C4-2B (cell line): ENCODE measurements around the gene STC2.
A peak's percentile ranks its signal among the peaks of the same experiment; 100 is the strongest.

ENCODE experiments used
- ZFX ChIP-seq: fragments of 450-650 bp; IDR thresholded peaks from 2 replicates; pipeline ENCODE4 v1.6.1; 2017
- TF ChIP-seq, protein P1 (sequence below): fragments of 450-650 bp; conservative IDR thresholded peaks from 2 replicates; pipeline ENCODE4 v1.5.1; 2017; ENCODE audit warnings: mild to moderate bottlenecking

DNA sequence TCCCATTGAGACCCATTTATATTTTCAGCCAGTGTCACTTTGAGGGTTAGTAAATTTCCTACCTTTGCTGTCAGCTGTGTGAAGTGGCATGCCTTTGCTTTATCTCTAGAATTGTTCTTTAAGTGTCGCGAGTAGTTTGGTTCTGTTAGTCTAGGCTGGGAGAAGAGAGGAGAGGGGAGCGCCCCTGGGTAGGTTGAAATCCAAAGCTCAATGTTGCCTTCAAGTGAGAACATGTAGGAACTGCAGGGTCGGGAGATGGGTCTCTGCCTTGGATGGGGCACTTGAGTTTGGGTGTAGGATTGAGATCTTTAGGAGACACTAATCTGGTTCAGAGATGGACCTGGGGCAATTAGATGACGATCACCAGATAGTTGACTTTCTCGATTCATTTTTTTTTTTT lies 46.3 kb downstream of the STC2 start:
- TF ChIP-seq, protein P1, sequence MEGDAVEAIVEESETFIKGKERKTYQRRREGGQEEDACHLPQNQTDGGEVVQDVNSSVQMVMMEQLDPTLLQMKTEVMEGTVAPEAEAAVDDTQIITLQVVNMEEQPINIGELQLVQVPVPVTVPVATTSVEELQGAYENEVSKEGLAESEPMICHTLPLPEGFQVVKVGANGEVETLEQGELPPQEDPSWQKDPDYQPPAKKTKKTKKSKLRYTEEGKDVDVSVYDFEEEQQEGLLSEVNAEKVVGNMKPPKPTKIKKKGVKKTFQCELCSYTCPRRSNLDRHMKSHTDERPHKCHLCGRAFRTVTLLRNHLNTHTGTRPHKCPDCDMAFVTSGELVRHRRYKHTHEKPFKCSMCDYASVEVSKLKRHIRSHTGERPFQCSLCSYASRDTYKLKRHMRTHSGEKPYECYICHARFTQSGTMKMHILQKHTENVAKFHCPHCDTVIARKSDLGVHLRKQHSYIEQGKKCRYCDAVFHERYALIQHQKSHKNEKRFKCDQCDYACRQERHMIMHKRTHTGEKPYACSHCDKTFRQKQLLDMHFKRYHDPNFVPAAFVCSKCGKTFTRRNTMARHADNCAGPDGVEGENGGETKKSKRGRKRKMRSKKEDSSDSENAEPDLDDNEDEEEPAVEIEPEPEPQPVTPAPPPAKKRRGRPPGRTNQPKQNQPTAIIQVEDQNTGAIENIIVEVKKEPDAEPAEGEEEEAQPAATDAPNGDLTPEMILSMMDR = peak; percentile 21
- no peak for TF ChIP-seq ZFX
